Measurements from ENCODE around the gene MPND. TPM values are rescaled to one million over a fixed set of nuclear protein-coding genes. Genes with fewer than 3 reads are reported as not detected.
A peak's percentile ranks its signal among the peaks of the same experiment; 100 is the strongest.
"Not testable (repeated sequence)": the region's sequence is repeated elsewhere in the genome, so short reads cannot be mapped to it uniquely, and the experiment has no call there.

The MPND gene
- total RNA-seq, 6 experiments from 2014 or later: 6.4 to 21.7 (median 19.6) TPM

DNA sequence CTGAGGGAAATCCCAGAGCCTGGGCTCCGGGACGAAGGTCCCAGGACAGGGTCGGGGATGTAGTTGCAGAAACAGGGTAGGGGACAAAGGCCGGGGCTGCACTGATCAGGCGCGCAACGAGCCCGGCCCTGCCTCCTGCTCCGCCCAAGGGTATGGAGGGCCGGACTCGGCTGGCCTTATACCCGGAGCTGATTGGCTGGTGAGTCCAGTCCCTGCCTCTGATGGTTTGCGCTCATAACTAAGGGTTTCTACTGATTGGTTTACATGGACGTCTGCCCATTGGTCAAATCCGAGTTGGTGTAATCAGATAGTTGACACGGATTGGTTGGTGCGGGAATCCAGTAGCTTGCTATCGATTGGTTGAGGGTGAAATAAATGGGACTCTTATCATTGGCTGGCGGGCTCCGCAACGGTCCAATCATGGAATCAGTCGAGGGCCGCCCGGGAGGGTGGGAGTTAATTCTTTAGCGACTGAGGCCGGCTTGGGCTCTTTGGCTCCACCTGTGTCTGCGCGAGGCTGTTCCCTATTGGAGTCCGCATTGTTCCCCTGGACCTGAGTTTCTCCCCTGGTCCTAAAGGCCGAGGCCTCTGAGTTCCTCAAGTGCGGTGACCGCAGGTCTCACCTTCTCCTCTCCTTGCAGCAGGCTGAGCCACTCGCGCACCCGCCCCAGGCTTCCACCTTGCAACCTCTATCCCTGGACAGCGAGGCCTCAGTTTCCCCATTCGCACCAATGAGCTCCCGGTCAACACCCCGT is 570 bp upstream of the MPND start:
- H3K4me1 ChIP-seq: peaks cover 0 to 53% (median 18%) of the 10 kb centered on the region in 4 donors
- 0% methylated on average over 17 of the region's 39 CpGs for WGBS (ENCODE audit: insufficient coverage, low coverage, low lambda C conversion rate, missing lambda C conversion rate)
- intact Hi-C loops (cut with DNase I): no loop called here
- H3K9me3 ChIP-seq: no peaks in the 10 kb centered on the region
- no peaks in the 10 kb centered on the region for H3K36me3 ChIP-seq
- peak overlapping the region; percentile 45 to 68 (median 59) for H3K4me3 ChIP-seq
- DNase-seq (peak; percentile 96 to 99 (median 99)), ATAC-seq (peak; percentile 75 to 90 (median 84))
- TF ChIP-seq POLR2A (IDR thresholded peaks at IDR 0.05): peak; percentile 76
- TF ChIP-seq, protein P1, sequence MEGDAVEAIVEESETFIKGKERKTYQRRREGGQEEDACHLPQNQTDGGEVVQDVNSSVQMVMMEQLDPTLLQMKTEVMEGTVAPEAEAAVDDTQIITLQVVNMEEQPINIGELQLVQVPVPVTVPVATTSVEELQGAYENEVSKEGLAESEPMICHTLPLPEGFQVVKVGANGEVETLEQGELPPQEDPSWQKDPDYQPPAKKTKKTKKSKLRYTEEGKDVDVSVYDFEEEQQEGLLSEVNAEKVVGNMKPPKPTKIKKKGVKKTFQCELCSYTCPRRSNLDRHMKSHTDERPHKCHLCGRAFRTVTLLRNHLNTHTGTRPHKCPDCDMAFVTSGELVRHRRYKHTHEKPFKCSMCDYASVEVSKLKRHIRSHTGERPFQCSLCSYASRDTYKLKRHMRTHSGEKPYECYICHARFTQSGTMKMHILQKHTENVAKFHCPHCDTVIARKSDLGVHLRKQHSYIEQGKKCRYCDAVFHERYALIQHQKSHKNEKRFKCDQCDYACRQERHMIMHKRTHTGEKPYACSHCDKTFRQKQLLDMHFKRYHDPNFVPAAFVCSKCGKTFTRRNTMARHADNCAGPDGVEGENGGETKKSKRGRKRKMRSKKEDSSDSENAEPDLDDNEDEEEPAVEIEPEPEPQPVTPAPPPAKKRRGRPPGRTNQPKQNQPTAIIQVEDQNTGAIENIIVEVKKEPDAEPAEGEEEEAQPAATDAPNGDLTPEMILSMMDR (IDR thresholded peaks at IDR 0.05): peak in 3 of 4 donors; percentile 21 to 34 (median 34)
- no peaks in the 10 kb centered on the region for H3K27me3 ChIP-seq
- H3K27ac ChIP-seq: peak overlapping the region; percentile 84 to 89 (median 88)

- H3K27ac ChIP-seq: peak overlapping the region in 1 of 3 donors; percentile 45
- no peaks in the 10 kb centered on the region for H3K36me3 ChIP-seq
- peak; percentile 71 to 91 (median 90) for DNase-seq
- intact Hi-C loops (cut with DNase I): no loop called here
- H3K4me3 ChIP-seq: peak overlapping the region in 1 of 3 donors; percentile 3
- 80% methylated on average over 1 of the region's 15 CpGs for WGBS (ENCODE audit: insufficient coverage, low coverage, low lambda C conversion rate, missing lambda C conversion rate)
- peak; percentile 0 to 25 (median 8) for ATAC-seq
- no peak for TF ChIP-seq POLR2A (IDR thresholded peaks at IDR 0.05)
- TF ChIP-seq, protein P1 (IDR thresholded peaks at IDR 0.05): no peak
- H3K27me3 ChIP-seq: no peaks in the 10 kb centered on the region
- H3K9me3 ChIP-seq: no peaks in the 10 kb centered on the region
- H3K4me1 ChIP-seq: peaks cover 0 to 38% (median 15%) of the 10 kb centered on the region in 4 donors
Observed at GRCh38 chr19:4345342-4346019, 2.1 kb downstream of the MPND start.

- ATAC-seq (no peak), DNase-seq (no peak)
- Histone ChIP-seq H3K27me3 (no peaks in the 10 kb centered on the region), H3K9me3 (no peaks in the 10 kb centered on the region), H3K4me1 (peaks cover 0 to 34% (median 14%) of the 10 kb centered on the region in 4 donors), H3K36me3 (no peaks in the 10 kb centered on the region), H3K27ac (peak overlapping the region in 1 of 3 donors; percentile 45), H3K4me3 (no peak overlapping the region)
- WGBS (ENCODE audit: insufficient coverage, low coverage, low lambda C conversion rate, missing lambda C conversion rate): 60% methylated on average over 5 of the region's 6 CpGs
- intact Hi-C loops (cut with DNase I): no loop called here
- TF ChIP-seq, protein P1 (IDR thresholded peaks at IDR 0.05): no peak
- TF ChIP-seq POLR2A (IDR thresholded peaks at IDR 0.05): no peak
Observed at GRCh38 chr19:4346020-4346383, 2.6 kb downstream of the MPND start.

GRCh38 chr19:4347521-4347920 is 4.2 kb downstream of the MPND start:
- intact Hi-C loops (cut with DNase I): no loop called here
- peaks cover 0 to 19% (median 5%) of the 10 kb centered on the region in 4 donors for H3K4me1 ChIP-seq
- ATAC-seq (no peak), DNase-seq (no peak)
- H3K36me3 ChIP-seq: no peaks in the 10 kb centered on the region
- no peak overlapping the region for H3K4me3 ChIP-seq
- WGBS (ENCODE audit: insufficient coverage, low coverage, low lambda C conversion rate, missing lambda C conversion rate): 68% methylated on average over 6 of the region's 6 CpGs
- TF ChIP-seq POLR2A (IDR thresholded peaks at IDR 0.05): no peak
- TF ChIP-seq, protein P1 (IDR thresholded peaks at IDR 0.05): no peak
- H3K27me3 ChIP-seq: no peaks in the 10 kb centered on the region
- no peaks in the 10 kb centered on the region for H3K9me3 ChIP-seq
- no peak overlapping the region for H3K27ac ChIP-seq

DNA sequence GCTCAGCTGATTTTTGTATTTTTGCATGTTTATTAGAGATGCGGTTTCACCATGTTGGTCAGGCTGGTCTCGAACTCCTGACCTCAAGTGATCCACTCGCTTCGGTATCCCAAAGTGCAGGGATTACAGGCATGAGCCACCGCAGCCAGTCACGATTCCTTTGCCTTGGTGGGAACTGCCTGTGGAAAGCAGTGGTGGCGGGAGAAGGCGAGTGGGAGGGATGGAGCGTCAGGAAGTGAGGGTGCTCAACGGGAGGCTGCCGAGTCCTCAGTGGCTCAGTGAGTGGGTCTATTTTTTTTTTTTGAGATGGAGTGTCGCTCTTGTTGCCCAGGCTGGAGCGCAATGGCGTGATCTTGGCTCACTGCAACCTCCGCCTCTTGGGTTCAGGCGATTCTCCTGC is 5.9 kb downstream of the MPND start:
- H3K36me3 ChIP-seq; intact Hi-C loops (cut with DNase I): not testable (repeated sequence)

More for the DNA sequence above, 5.9 kb downstream of the MPND start:
- H3K27me3 ChIP-seq, H3K4me3 ChIP-seq, H3K27ac ChIP-seq, H3K9me3 ChIP-seq, ATAC-seq, DNase-seq: not testable (repeated sequence)
- 91% methylated on average over 11 of the region's 16 CpGs for WGBS (ENCODE audit: insufficient coverage, low coverage, low lambda C conversion rate, missing lambda C conversion rate)
- peaks cover 0 to 15% (median 5%) of the 10 kb centered on the region in 4 donors for H3K4me1 ChIP-seq
